ENCODE measurements around the gene PIPOX.

PIPOX gene

DNA sequence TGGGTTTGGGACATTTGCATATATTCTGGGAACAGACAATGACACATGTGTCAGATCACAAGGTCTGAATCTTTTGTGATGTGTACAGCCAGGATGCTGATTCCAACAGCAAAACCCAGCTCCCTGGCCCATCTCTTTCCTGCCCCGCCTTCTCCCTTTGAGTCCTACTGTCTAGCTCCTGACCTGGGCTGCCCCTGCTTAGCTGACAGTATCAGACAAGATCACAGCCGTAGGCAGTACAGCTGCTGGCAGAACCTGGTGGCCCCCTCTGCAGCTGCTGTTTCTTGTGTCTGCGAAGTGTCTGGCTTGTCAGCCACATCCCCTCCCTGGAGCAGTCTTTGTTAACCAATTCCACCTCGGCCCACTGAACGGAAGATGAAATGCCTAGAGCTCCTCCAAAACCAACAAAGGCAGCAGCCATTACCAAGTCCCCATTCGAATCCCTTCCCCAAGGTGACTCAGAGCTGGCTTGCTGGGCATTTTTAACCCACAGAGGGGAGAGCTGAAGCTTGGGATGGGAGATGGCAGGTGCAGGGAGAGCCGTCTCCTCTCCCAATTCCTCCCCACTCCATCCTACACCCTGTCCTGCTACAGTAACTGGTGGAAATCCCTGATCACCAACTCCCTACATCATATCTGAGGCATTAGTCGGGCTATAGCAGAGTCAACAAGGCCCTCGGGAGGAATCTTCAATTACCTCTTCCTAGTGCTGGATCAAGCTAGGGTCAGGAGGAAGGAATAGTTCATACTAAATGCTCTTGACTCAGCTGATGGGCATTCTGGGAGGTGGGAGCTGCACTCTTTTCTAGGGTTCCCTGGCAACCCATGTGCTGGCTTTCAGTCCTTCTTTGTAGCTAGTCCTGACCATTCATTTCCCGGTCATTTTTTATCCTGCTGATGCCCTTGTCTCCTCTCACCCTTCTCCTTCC lies 5.8 kb downstream of the PIPOX start:
- DNase-seq (ENCODE audit: low read depth) = no peak

DNA sequence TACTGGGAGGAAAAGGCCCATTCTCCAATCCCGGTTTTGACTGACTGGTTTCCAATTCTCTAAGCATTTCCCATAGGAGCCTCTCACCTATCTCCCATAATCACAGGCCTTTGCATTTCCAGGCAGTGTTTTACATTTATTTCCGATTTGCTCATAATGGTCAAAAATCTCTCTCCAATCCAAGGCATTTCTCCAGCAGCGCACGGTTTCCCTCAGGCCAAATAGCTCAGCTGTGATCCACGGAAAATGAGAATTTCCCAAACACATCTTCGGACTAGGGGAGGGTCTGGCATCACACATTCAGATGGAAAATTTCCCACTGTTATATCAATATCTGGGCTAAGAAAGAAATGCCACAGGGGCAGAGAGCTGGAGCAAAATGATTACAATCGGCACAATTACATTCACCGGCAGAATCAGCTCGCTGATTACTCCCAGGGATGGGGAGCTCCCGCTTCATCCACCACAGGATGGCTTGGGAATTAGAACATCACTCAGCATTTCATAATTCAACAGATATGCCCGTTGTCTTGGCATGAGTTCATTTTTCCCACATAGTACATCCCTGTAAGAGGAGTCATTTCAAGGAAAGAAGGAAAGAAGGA lies 6.7 kb downstream of the PIPOX start:
- DNase-seq (ENCODE audit: low read depth) = no peak

DNA sequence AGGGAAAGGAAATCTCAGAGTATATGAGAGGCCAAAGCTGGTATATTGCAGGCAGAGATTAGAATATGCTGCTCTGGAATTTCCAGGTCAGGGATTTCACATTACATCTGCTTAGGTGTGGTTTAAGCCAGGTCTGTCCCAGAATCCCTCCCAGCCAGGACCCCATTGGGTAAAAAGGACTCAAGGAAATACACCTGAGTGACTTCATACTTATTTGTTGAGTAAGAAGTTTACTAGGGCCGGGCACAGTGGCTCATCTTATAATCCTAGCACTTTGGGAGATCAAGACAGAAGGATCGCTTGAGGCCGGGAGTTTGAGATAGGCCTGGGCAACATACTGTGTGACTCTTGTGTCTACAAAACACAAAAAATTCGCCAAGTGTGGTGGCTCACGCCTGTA lies 7.2 kb downstream of the PIPOX start:
- no peak for DNase-seq (ENCODE audit: low read depth)

DNA sequence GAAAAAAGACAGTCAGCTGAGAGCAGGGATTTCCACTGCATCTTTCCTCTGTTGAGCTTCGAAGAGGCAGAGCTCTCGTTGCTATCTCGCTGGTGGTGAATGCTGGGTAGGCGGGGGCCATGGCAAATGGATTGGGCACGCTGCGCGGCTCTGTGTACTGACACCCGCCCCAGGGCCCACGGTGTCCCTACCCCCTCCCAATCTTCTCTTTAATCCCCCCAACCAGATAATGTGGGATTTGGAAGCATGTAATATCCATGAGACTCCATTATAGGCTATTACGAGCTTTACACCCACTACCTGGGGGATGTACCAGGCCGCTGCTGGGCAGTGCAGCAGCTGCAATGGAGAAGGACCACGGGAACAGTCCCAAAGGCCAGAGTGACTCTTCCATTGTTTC lies 8.3 kb downstream of the PIPOX start:
- DNase-seq (ENCODE audit: low read depth) = no peak

DNA sequence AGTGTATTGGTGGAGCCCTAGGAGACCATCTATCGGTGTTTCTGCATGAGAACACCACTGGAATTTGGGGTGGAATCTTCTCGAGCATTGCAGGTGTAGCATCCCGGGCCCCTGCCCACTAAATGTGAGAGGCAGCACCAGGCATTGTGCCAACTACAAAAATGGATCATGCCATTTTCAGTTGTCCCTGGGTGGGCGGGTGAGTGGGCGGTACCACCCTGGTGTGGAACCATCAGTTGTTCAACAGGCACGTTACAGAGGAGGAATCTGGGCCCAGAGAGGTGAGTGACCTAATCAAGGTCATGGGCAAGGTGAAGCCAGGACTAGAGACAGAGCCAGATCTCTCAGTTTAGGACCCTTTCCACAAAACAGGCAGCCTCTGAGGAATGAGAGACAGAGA lies 8.8 kb downstream of the PIPOX start:
- DNase-seq (ENCODE audit: low read depth) = no peak

DNA sequence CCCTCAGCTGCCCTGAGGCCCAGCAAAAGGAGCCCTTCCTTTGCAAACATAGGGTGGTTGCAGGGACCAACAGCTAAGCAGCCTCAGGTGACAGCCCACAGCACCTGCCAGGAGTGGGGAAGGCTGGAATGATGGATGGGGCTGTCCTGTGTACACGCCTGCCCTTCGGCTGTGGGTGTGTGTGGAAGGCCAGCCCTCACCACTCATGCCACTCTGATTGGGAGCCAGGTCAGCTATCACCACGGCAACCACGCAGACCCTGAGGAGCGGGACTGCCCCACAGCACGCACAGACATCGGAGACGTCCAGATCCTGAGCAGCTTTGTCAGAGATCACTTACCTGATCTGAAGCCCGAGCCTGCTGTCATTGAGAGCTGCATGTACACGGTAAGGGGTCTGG lies 11.9 kb downstream of the PIPOX start:
- no peak for DNase-seq (ENCODE audit: low read depth)

DNA sequence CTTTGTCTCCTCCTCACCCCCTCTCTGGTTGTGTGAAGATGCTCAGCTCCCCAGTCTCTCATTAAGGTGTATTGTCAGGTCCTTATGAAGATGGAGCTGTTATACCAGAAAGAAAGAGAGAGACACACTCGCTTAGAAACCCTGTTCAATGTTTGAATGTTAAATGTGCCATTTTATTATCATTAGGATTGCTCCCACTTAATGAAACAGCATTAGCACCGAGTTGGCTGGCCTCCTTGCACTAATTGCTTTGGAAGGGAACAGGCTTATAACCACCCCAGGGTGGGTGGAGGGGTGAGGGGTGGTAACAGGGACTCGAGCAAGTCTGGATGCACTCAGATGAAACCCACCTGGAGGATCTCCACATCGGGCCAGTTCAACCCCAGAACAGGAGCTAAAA lies 14.4 kb downstream of the PIPOX start:
- no peak for DNase-seq (ENCODE audit: low read depth)

DNA sequence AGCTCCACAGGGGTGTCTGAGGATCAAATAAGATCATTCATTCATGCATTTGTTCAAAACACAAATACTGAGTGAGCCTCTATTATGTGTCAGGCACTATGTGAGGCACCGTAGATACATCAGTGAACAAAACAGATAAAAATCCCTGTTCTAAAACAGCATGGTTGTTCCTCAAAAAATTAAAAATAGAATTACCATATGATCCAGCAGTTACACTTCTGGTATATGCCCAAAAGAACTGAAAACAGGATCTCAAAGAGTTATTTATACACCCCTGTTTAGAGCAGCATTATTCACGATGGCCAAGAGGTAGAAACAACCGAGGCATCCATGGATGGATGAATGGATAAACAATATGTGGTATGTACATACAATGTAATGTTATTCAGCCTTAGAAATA lies 15.4 kb downstream of the PIPOX start:
- no peak for DNase-seq (ENCODE audit: low read depth)

DNA sequence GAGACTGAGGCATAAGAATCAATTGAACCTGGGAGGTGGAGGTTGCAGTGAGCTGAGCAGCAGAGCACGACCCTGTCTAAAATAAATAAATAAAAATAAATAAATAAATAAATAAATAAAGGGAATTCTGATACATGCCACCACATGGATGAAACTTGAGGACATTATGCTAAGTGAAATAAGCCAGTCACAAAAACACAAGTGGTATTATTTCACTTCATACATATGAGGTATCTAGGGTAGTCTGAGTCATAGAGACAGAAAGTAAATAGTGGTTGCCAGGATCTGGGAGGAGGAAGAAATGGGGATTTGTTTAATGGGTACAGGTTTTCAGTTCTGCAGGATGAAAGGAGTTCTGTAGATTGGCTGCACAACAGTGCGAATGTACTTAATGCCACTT lies 16.3 kb downstream of the PIPOX start:
- no peak for DNase-seq (ENCODE audit: low read depth)

DNA sequence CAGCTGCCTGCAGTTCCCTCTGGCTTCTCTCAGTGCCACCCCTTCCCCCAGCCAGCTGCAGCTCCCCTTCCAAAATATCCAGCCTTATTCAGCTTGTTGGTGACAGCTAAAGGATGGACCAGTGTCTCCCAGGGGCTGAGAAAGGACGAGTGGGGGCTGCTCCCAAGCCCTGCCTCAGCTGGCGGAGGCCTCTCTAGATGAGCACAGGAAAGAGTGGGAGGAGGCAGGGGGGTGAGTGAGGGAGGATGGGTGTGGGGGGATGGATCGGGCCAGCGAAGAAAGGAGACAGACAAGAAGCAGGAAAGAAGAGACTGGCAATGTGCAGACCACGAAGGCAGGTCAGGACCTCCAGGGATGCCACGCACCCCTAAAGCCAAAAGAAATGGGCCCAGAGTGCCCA lies 17.5 kb downstream of the PIPOX start:
- no peak for DNase-seq (ENCODE audit: low read depth)

DNA sequence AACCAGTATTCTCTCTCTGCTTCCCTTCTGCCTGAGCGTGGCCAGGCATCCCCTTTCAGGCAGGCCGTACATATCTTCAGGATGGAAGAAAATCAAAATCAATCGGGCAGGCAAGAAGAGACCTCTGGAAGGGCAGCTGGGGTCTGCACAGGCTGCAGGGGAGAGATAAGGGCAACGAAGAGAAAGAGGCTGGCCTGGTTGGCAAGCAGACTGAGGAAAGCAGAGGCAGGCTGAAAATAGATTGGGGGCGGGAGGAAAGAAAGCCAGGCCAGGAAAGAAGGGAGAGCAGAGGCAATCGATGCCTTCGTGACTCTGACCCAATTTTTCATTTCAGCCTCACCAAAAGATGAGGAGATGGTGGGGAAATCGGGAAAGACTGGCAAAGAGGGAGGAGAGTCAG lies 18.1 kb downstream of the PIPOX start:
- no peak for DNase-seq (ENCODE audit: low read depth)

DNA sequence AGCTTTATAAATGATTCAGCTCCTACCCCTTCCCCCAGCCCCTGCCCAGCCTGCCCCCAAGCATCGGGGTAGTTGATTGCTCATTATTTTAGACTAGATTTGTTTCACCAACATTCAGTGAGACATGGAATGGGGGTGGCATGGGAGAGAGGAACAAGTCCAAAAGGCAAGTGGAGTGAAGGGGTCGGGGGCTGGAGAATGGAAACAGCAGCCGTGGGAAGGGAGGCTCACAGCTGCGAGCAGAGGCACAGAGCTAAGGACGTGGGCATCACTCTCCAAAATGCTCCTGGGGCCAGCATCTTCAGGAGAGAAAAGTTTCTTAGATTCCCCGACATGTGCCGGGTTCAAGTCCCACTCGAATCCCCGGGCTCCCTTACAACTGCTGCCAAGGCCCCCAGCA lies 19.3 kb downstream of the PIPOX start:
- DNase-seq (ENCODE audit: low read depth) = no peak

DNA sequence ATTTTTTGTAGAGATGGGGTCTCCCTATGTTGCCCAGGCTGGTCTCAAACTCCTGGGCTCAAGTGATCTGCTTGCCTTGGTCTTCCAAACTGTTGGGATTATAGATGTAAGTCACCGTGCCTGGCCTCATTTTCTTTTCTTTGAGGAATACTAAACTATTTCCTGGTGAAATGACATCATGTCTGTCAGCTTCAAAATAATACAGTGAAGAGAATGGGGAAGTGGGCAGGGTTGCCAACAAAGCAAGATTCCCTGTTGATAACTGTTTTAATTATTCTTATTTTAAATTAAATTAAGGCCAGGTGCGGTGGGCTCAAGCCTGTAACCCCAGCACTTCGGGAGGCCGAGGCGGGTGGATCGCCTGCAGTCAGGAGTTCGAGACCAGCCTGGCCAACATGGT lies 21.1 kb downstream of the PIPOX start:
- no peak for DNase-seq (ENCODE audit: low read depth)

DNA sequence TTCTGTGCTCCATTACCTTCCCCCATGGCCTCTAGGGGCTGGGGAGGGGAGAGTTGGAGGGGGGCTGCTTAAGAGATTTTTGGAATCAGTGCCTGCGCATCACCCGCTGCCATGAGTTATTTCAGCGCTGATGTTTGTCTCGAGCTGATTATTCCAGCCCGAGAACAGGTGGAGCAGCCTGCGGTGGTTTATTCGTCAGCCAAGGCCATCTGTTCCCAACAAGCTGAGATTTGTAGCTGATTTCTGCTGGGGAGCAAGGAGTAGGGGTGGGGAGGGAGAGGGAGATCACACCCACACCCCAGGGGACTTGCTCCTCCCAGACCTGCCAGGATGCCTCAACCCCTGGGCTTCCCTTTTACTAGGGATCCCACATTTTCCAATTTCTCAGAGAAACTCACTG lies 23.1 kb downstream of the PIPOX start:
- DNase-seq (ENCODE audit: low read depth) = no peak

DNA sequence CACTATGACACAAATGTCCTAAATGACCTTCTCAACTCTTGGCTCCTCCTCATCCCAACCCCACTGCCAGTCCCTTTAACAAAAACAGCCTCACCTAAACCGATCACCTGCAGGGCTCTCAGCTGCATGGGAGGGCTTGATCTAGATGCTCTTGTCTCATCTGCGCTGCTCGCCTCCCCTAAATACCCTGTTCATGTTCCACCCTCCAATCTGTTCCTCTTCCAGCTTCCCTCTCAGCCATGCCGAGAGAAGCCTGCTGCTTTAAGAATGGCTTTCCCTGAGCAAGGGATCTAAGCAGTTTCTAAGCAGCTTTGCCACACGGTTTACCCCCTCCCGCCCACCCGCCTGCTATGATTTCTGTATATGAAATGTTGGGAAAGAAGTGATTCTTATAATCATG lies 23.7 kb downstream of the PIPOX start:
- DNase-seq (ENCODE audit: low read depth) = no peak

DNA sequence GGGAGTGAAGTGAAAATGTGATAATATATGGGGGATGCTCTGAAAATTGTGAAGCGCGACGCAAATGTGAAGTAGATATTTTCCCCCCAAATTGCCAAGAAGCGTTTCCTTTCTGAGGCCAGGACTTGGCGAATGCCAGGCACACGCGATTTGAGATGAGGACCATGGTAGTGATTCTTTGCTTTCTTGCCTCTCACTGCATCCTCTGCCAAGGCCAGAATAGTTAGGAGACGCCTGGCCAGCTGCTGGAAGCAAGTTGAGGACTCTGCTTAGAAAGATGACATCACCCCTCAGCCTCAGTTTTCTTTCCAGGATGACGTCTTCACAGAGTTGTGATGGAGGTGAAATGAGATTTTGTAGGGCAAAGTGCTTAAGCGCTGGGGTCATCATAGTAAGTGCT lies 25.9 kb downstream of the PIPOX start:
- DNase-seq (ENCODE audit: low read depth) = no peak

DNA sequence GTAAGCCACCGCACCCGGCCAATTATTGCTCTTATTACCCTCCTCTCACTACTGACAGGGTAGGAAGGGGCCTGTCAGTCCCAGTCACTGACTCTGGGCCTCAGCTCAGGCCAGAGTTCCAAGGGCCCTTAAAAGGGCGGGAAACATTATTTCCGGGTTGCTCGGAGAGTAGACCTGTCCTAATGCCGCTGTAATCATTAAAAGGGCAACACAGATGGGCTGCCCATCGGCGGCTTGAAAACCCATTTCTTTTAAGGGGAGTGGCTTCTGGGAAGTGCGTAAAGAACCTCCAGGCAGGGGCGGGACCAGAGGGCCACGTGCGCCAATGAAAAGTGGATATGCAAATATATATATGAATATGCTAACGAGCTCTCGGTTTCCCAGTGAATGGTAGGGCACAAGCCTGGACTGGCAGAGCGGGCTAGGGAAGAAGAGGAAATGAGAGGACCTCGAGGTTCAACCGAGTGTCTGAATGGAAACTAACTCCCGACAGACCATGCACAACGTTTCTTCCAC lies 26.6 kb downstream of the PIPOX start:
- DNase-seq (ENCODE audit: low read depth) = no peak

DNA sequence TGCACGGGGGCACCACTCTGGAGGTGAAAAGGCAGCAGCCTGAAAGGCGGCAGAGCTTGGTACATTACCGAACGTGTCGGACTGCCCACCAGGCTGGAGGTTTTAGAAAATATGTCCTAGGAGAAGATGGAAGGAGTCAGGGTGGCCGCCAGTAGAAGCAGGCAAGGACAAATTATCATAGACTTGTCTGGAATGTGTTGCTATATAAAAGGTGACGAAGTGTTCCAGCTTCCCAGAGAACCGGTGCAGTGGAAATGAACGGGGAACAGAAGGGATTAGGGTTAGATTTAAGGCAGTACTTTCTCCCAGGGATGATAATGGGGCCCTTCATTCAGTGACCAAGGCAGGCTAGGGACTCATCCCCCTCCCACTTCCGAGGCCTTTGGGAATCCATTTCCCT lies 27.4 kb downstream of the PIPOX start:
- DNase-seq (ENCODE audit: low read depth) = no peak

DNA sequence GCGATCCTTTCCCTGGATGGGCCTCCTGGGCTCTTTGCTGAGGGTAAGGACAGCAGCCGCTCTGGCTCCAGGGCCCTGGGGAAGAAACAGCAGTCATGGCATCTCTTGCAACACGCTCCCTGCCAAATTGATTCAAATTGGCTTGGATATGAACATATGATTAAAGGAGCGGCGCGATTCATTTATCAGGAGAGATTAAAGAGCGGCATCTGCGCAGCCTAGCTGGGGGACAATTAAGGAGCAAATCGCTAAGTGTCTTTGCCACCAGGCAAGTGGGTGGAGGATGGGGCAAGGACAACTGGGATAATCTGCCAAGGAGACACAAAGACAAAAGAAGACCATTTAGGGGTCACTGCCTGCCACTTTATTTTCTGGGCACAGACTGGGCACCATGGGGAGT lies 27.8 kb downstream of the PIPOX start:
- no peak for DNase-seq (ENCODE audit: low read depth)

DNA sequence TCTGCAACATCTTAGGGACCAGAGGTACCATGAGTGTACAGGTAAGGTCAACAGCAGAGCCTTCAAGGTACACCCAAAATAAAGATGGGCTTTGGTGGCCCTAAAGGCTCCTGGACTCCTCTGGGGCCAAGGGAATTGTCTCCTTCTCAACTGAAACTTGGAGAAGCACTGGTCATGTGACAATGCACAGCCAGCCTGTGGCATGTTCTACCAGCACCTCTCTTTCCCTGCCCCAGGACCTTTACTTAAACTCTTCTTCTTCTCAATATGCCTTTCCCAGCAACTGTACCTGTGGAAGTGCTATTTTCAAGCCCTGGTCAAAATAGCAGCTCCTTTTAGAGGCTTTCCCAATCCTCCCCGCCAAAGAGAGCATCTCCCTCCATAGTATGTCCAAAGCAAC lies 28.4 kb downstream of the PIPOX start:
- no peak for DNase-seq (ENCODE audit: low read depth)

DNA sequence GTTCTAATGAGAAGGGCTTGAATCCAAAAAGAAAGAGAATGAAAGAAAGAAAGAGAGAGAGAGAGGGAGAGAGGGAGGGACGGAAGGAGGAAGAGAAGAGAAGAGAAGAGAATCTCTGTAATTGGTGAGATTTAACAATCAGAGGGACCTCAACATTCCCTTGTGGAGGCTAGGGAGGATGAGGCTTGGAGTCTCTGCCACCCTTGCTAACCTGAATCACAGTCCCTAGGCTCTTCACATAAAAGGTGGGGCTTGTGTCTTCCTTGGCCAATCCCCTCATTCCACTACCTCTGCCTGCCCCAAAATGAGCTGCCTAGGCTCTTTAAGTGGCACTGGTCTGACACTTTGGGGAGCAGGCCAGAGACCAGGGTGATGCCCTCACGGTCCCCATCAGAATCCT lies 30.1 kb downstream of the PIPOX start:
- no peak for DNase-seq (ENCODE audit: low read depth)

DNA sequence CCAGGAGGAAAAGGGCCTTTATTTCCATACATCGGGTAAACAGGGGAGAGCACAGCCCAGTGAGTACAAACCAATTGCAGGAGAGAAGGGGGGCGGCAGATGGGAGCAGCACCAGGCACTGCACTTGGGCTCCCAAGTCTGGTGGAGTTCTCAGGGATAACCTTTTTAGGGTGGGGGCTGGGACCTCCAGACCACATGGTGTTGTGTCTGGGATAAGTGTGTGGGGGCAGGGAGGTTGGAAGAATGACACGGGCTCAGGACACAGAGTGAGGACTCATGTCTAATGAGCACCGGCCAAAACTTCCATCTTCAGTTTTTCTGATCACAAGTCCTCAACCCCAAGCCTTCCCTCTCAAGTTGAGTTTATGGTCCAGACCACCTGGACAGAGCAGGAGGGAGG lies 30.6 kb downstream of the PIPOX start:
- no peak for DNase-seq (ENCODE audit: low read depth)

DNA sequence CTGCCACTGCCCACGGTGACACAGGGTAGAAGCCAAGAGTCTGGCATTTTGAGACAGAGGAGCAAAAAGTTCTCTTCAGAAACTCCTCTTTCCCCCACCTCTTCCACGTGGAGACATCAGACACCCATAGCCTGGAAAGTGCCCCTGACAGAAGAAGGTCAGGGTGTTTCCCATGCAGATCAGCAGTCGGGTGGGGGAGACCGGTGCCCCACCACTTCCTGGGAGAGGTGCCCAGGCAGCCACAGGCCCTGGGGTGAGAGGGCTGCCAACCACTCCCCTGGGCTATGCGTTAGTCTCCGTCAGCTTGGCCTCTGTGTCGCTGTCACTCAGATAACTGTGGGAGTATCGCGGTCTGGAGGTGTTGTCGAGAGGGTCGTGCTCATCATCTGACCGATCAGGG lies 31.5 kb downstream of the PIPOX start:
- DNase-seq (ENCODE audit: low read depth) = no peak

DNA sequence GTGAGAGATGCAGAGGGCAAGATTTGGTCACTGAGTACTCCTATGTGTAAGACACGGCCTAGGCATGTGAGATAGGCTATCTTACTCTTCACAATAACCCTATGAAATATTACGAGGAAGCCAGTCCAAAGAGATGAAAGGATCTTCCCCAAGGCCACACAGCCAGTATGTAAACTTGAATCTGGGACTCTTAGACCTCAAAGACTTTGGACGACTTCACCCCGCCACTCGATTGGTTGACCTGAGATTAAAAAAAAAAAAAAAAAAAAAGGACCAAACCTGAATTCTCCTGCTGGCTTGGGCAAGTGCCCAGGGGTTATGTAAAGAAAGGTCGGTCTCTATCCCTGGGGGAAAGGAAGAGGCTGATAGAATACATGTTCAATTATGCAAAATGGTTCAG lies 33.1 kb downstream of the PIPOX start:
- DNase-seq (ENCODE audit: low read depth) = no peak

All from activated T-cell treated with anti-CD3 and anti-CD28 coated beads for 1 hour (primary cell).